ENCODE results near the gene FAM32A. TPM values are rescaled to one million over a fixed set of nuclear protein-coding genes. Genes with fewer than 3 reads are reported as not detected.

FAM32A gene
- polyA plus RNA-seq, 1 experiment, result 156 TPM

DNA sequence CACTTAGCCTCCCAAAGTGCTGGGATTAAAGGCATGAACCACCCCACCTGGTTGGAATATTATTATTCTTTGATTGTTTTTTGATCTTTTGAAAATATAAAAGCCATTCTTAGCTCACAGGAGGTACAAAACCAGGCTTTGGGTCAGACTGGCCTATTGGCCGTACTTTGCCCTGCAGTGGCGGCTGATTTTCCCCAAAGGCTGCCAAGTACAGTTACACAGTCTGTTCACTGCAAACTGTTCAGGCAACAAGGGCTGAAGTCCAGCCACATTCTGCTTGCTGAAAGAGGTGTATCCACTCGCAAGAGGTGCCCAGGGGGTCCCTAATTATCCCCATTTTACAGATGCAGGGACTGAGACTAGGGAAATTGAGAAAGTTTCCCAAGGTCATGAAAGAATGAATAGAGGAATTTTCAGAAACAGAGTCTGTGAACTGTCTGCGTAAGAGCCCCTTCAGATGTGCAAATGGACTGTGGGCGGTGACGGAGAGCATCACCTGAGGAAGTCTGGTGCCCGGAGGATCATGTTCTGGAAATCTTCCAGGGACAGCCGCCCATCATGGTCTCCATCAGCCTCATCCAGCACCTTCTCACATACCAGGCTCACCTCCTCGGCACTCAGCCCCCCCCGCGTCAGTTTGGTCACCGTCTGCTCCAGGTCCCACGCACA is 20.9 kb upstream of the FAM32A start:
- ChIA-PET CTCF (no interaction called here), POLR2A (no interaction called here)
- H3K36me3 ChIP-seq (ENCODE audit: control insufficient read depth, insufficient read depth, low read length), result no peaks in the 10 kb centered on the region
- DNase-seq (ENCODE audit: low read depth), result no peak
- TF ChIP-seq, protein P1, sequence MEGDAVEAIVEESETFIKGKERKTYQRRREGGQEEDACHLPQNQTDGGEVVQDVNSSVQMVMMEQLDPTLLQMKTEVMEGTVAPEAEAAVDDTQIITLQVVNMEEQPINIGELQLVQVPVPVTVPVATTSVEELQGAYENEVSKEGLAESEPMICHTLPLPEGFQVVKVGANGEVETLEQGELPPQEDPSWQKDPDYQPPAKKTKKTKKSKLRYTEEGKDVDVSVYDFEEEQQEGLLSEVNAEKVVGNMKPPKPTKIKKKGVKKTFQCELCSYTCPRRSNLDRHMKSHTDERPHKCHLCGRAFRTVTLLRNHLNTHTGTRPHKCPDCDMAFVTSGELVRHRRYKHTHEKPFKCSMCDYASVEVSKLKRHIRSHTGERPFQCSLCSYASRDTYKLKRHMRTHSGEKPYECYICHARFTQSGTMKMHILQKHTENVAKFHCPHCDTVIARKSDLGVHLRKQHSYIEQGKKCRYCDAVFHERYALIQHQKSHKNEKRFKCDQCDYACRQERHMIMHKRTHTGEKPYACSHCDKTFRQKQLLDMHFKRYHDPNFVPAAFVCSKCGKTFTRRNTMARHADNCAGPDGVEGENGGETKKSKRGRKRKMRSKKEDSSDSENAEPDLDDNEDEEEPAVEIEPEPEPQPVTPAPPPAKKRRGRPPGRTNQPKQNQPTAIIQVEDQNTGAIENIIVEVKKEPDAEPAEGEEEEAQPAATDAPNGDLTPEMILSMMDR (IDR thresholded peaks at IDR 0.05; ENCODE audit: insufficient read depth, low read depth, low read length), result no peak
- H3K27me3 ChIP-seq (ENCODE audit: control insufficient read depth, insufficient read depth, low read length), result no peaks in the 10 kb centered on the region
- H3K4me3 ChIP-seq (ENCODE audit: low read depth, low read length), result no peak overlapping the region

DNA sequence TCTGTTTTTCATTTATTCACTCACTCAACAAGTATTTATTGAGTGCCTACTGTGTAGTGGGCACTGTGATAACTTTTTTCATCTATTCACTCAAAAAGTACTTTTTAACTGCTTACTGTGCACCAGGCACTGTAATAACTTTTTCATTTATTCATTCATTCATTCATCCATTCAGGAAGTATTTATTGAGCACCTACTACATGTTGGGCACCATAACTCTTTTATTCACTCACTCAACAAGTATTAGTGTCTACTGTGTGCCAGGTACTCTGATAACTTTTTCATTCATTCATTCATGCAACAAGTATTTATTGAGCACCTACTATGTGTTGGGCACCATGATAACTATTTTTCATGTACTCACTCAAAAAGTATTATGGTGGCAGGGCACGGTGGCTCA is 18.8 kb upstream of the FAM32A start:
- Histone ChIP-seq H3K27me3 (ENCODE audit: control insufficient read depth, insufficient read depth, low read length) (no peaks in the 10 kb centered on the region; the same call in 1 of the 2 replicates), H3K36me3 (ENCODE audit: control insufficient read depth, insufficient read depth, low read length) (no peaks in the 10 kb centered on the region), H3K4me3 (ENCODE audit: low read depth, low read length) (no peak overlapping the region)
- no peak for DNase-seq (ENCODE audit: low read depth)
- CTCF ChIA-PET, result no interaction called here
- POLR2A ChIA-PET, result no interaction called here
- TF ChIP-seq, protein P1 (IDR thresholded peaks at IDR 0.05; ENCODE audit: insufficient read depth, low read depth, low read length), result no peak

DNA sequence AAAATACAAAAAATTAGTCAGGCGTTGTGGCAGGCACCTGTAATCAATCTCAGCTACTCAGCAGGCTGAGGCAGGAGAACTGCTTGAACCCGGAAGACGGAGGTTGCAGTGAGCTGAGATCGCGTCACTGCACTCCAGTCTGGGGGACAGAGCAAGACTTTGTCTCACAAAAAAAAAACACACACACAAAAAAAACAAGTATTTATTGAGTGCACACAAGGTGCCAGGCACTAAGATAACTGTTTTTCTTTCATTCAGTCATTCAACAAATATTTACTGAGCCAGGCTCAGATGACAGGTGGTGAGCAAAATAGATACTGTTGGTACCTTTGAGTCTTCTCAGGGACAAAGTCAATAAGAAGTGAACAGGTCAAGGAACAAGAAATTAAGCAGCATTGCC is 18.2 kb upstream of the FAM32A start:
- ChIA-PET POLR2A (no interaction called here), CTCF (no interaction called here)
- TF ChIP-seq, protein P1 (IDR thresholded peaks at IDR 0.05; ENCODE audit: insufficient read depth, low read depth, low read length), result no peak
- Histone ChIP-seq H3K27me3 (ENCODE audit: control insufficient read depth, insufficient read depth, low read length) (no peaks in the 10 kb centered on the region; the same call in 1 of the 2 replicates), H3K4me3 (ENCODE audit: low read depth, low read length) (no peak overlapping the region), H3K36me3 (ENCODE audit: control insufficient read depth, insufficient read depth, low read length) (no peaks in the 10 kb centered on the region)
- no peak for DNase-seq (ENCODE audit: low read depth)

DNA sequence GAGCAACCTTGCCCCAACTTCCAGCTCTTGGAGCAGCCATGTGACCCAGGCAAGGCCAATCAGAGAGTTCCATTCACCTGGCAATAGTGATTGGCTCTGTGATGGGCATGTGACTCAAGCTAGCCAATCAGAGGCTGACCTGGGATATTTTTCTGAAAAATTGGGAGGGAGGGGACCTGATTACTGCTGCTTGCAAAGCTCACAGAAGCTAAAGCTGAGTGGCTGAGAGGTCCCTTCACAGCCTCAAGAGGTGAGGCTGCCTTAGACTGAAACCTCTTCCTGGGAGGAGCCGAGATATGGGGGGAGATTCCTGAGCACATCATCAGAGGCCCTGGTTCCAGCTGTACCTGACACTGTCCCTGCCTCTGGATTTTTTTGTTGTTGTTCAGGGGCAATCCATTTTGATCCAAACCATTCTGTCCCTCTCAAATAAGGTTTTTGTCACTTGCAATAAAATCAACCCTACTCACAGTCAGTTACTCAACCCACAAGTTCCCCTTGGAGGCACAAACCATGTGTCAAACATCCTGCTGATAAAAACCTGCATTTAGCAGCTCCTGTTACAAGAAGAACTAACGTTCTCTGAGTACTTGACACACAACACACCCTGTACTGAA is 16.6 kb upstream of the FAM32A start:
- peaks cover 1% of the 10 kb centered on the region; the same call in 1 of the 2 replicates for H3K27me3 ChIP-seq (ENCODE audit: control insufficient read depth, insufficient read depth, low read length)
- no peak overlapping the region for H3K4me3 ChIP-seq (ENCODE audit: low read depth, low read length)
- ChIA-PET POLR2A (no interaction called here), CTCF (interaction anchor here (0.9 to 1.0 kb wide), 2 partner anchors 17 to 143 kb away, joined by 3 to 5 read pairs; partner anchors contain the start of gene FAM32A)
- TF ChIP-seq, protein P1 (IDR thresholded peaks at IDR 0.05; ENCODE audit: insufficient read depth, low read depth, low read length), result no peak
- no peak for DNase-seq (ENCODE audit: low read depth)
- no peaks in the 10 kb centered on the region for H3K36me3 ChIP-seq (ENCODE audit: control insufficient read depth, insufficient read depth, low read length)

DNA sequence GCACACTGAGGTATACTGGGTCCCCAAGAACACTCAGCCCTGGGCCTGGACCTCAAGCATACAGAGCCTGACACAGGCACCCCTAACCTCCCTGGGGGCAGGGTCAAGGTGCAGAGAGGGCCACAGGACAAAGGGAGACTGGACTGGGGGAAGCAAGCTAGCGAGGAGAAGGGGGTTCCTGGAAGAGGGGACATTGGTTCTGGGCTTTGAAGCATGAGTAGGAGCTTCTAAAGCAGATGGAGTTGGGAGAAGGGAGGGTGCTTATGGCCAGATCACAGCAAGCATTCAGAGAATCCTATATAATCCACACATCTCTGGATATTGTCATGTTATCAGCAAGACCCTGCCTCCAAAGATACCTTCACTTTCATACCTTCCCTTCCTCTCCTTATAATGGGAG is 15.1 kb upstream of the FAM32A start:
- DNase-seq (ENCODE audit: low read depth), result no peak
- Histone ChIP-seq H3K36me3 (ENCODE audit: control insufficient read depth, insufficient read depth, low read length) (no peaks in the 10 kb centered on the region), H3K4me3 (ENCODE audit: low read depth, low read length) (no peak overlapping the region), H3K27me3 (ENCODE audit: control insufficient read depth, insufficient read depth, low read length) (peaks cover 1% of the 10 kb centered on the region; the same call in 1 of the 2 replicates)
- ChIA-PET CTCF (no interaction called here), POLR2A (no interaction called here)
- TF ChIP-seq, protein P1 (IDR thresholded peaks at IDR 0.05; ENCODE audit: insufficient read depth, low read depth, low read length), result no peak

Data from BJ (cell line).